Mesenchymal stem cell (in vitro differentiated cells and primary cell): ENCODE data around the gene ALKBH7.

ENCODE experiments used
- DNase-seq: peaks from one replicate; pipeline ENCODE4 v3.0.0-alpha.2; 2013
- H2AFZ ChIP-seq: one replicate; pipeline ENCODE4 v1.6.1; 2013; ENCODE audit warnings: low read depth, mild to moderate bottlenecking, control low read depth, inconsistent platforms, low read length, moderate library complexity
- H2AK5ac ChIP-seq: 2 replicates; pipeline ENCODE4 v1.6.1; 2013; ENCODE audit warnings: low read length, moderate library complexity, mild to moderate bottlenecking, inconsistent platforms; ENCODE audit not compliant: severe bottlenecking
- H2BK120ac ChIP-seq: one replicate; pipeline ENCODE4 v1.6.1; 2013; ENCODE audit warnings: low read depth, mild to moderate bottlenecking, inconsistent platforms, low read length, moderate library complexity
- H2BK12ac ChIP-seq, 2 experiments: one replicate each; pipeline ENCODE4 v1.6.1; 2013; ENCODE audit warnings: inconsistent platforms in 2 of 2, low read length in 2 of 2, mild to moderate bottlenecking in 2 of 2, moderate library complexity in 2 of 2, control low read depth in 1 of 2
- H2BK15ac ChIP-seq: one replicate; pipeline ENCODE4 v1.6.1; 2013; ENCODE audit warnings: mild to moderate bottlenecking, low read depth, inconsistent platforms; ENCODE audit not compliant: poor library complexity, severe bottlenecking
- H2BK5ac ChIP-seq: 2 replicates; pipeline ENCODE4 v1.6.1; 2013; ENCODE audit warnings: low read depth, mild to moderate bottlenecking, low read length, control low read depth, inconsistent platforms; ENCODE audit not compliant: poor library complexity, severe bottlenecking
- H3K14ac ChIP-seq, 2 experiments: one replicate each; pipeline ENCODE4 v1.6.1; 2013; ENCODE audit warnings: inconsistent platforms in 2 of 2, low read length in 2 of 2, control low read depth in 1 of 2, mild to moderate bottlenecking in 1 of 2, moderate library complexity in 1 of 2
- H3K18ac ChIP-seq, 2 experiments: one replicate each; pipeline ENCODE4 v1.6.1; 2013; ENCODE audit warnings: inconsistent platforms in 2 of 2, low read length in 2 of 2, control low read depth in 1 of 2, low read depth in 1 of 2, mild to moderate bottlenecking in 1 of 2
- H3K23ac ChIP-seq, 2 experiments: one replicate each; pipeline ENCODE4 v1.6.1; 2013; ENCODE audit warnings: inconsistent platforms in 2 of 2, low read length in 2 of 2, mild to moderate bottlenecking in 2 of 2, moderate library complexity in 2 of 2, control low read depth in 1 of 2
- H3K27ac ChIP-seq: 2 replicates; pipeline ENCODE4 v1.5.1; 2013; ENCODE audit warnings: mild to moderate bottlenecking, moderate library complexity, low read length, control low read depth, inconsistent platforms; ENCODE audit not compliant: poor library complexity, severe bottlenecking
- H3K27me3 ChIP-seq, 2 experiments: 2 replicates each; pipeline versions ENCODE4 v1.6.1 to v1.7.0; 2013; ENCODE audit warnings: low read length in 2 of 2, mild to moderate bottlenecking in 2 of 2, moderate library complexity in 2 of 2, control low read depth in 1 of 2, inconsistent platforms in 1 of 2; ENCODE audit not compliant: control insufficient read depth in 1 of 2, insufficient read depth in 1 of 2
- H3K36me3 ChIP-seq, 2 experiments: 2 replicates each; pipeline versions ENCODE4 v1.6.1 to v1.7.0; 2013; ENCODE audit warnings: low read length in 2 of 2, control low read depth in 1 of 2, inconsistent platforms in 1 of 2, low read depth in 1 of 2, mild to moderate bottlenecking in 1 of 2; ENCODE audit not compliant: insufficient read depth in 2 of 2, control insufficient read depth in 1 of 2
- H3K4ac ChIP-seq, 2 experiments: one replicate each; pipeline ENCODE4 v1.6.1; 2013; ENCODE audit warnings: inconsistent platforms in 2 of 2, low read length in 2 of 2, mild to moderate bottlenecking in 2 of 2, moderate library complexity in 2 of 2, control low read depth in 1 of 2, low read depth in 1 of 2
- H3K4me1 ChIP-seq: 2 replicates; pipeline ENCODE4 v1.6.1; 2013; ENCODE audit warnings: low read depth, low read length, control low read depth; ENCODE audit not compliant: control insufficient read depth, insufficient read depth
- H3K4me2 ChIP-seq: 2 replicates; pipeline ENCODE4 v1.6.1; 2013; ENCODE audit warnings: low read length, mild to moderate bottlenecking, inconsistent platforms; ENCODE audit not compliant: poor library complexity, severe bottlenecking
- H3K4me3 ChIP-seq, 2 experiments: 2 replicates each; pipeline versions ENCODE4 v1.5.1 to v1.7.0; 2013; ENCODE audit warnings: low read length in 2 of 2, mild to moderate bottlenecking in 2 of 2, control low read depth in 1 of 2, low read depth in 1 of 2; ENCODE audit not compliant: insufficient read depth in 1 of 2
- H3K79me1 ChIP-seq: replicated peaks from 2 replicates; pipeline ENCODE4 v1.6.1; 2013; ENCODE audit warnings: mild to moderate bottlenecking, control low read depth, low read length, inconsistent platforms; ENCODE audit not compliant: poor library complexity, severe bottlenecking
- H3K9ac ChIP-seq: 2 replicates; pipeline ENCODE4 v1.7.0; 2013; ENCODE audit warnings: mild to moderate bottlenecking, low read length, moderate library complexity
- H3K9me3 ChIP-seq: 2 replicates; pipeline ENCODE4 v1.7.0; 2013; ENCODE audit warnings: mild to moderate bottlenecking, low read length; ENCODE audit not compliant: control insufficient read depth
- H4K8ac ChIP-seq: one replicate; pipeline ENCODE4 v1.6.1; 2013; ENCODE audit warnings: inconsistent platforms, mild to moderate bottlenecking, low read length, moderate library complexity
- H4K91ac ChIP-seq: one replicate; pipeline ENCODE4 v1.6.1; 2013; ENCODE audit warnings: mild to moderate bottlenecking, low read length, inconsistent platforms
- WGBS: methylation state at CpG from one replicate; pipeline ENCODE4 v1.1.7; 2013; ENCODE audit warnings: mixed read lengths; 5-methylcytosine and 5-hydroxymethylcytosine counted together

The ALKBH7 gene

DNA sequence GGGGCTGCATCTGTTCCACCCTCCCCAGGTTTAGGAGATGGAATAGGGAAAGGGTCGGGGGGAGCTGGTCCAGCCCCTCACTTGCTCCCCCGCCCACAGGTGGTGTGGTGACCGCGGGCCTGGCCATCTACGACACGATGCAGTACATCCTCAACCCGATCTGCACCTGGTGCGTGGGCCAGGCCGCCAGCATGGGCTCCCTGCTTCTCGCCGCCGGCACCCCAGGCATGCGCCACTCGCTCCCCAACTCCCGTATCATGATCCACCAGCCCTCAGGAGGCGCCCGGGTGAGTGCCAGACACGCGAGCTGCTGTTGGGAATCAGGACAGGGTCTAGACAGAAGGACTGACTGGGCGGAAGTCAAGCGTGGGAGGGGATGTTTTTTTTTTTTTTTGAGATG, 8.2 kb upstream of the ALKBH7 start:
- Histone ChIP-seq H3K36me3 (peaks cover 50 to 55% of the 10 kb centered on the region in 2 experiments), H3K4me1 (peaks cover 5% of the 10 kb centered on the region), H3K4me3 (no peak overlapping the region), H2BK15ac (no peak overlapping the region), H3K9me3 (no peaks in the 10 kb centered on the region), H3K27ac (no peak overlapping the region), H3K27me3 (no peaks in the 10 kb centered on the region), H3K79me1 (peaks cover 22% of the 10 kb centered on the region), H4K91ac (peak overlapping the region; percentile 67), H2AFZ (no peak overlapping the region), H3K4ac (no peak overlapping the region), H3K23ac (no peak overlapping the region), H4K8ac (peak overlapping the region; percentile 75), H2BK5ac (no peak overlapping the region), H3K9ac (no peak overlapping the region), H2BK120ac (no peak overlapping the region), H3K18ac (no peak overlapping the region), H3K4me2 (no peak overlapping the region), H3K14ac (no peak overlapping the region), H2BK12ac (no peak overlapping the region), H2AK5ac (no peak overlapping the region)
- no peak for DNase-seq
- 98% methylated on average over 21 of the region's 21 CpGs for WGBS

GRCh38 chr19:6373096-6373812, 660 bp downstream of the ALKBH7 start:
- peak overlapping the region; percentile 89 to 100 for H3K4me3 ChIP-seq
- peak overlapping the region; percentile 95 for H2BK5ac ChIP-seq
- peak; percentile 97 for DNase-seq
- peak overlapping the region; percentile 74 for H4K91ac ChIP-seq
- peak overlapping the region in 1 of 2 experiments; percentile 54 for H2BK12ac ChIP-seq
- H3K4ac ChIP-seq, result peak overlapping the region in 1 of 2 experiments; percentile 98
- H3K9me3 ChIP-seq, result no peaks in the 10 kb centered on the region
- peak overlapping the region in 1 of 2 experiments; percentile 14 for H3K14ac ChIP-seq
- peak overlapping the region; percentile 89 for H3K27ac ChIP-seq
- H3K18ac ChIP-seq, result peak overlapping the region; percentile 97 to 98
- H2BK15ac ChIP-seq, result peak overlapping the region; percentile 99
- H3K36me3 ChIP-seq, result peaks cover 11 to 36% of the 10 kb centered on the region in 2 experiments
- peaks cover 31% of the 10 kb centered on the region for H3K4me1 ChIP-seq
- H3K23ac ChIP-seq, result peak overlapping the region in 1 of 2 experiments; percentile 27
- H2BK120ac ChIP-seq, result peak overlapping the region; percentile 64
- H4K8ac ChIP-seq, result peak overlapping the region; percentile 93
- WGBS, result 2% methylated on average over 45 of the region's 53 CpGs
- no peaks in the 10 kb centered on the region for H3K27me3 ChIP-seq
- H2AFZ ChIP-seq, result no peak overlapping the region
- peak overlapping the region; percentile 84 for H2AK5ac ChIP-seq
- peak overlapping the region; percentile 81 for H3K4me2 ChIP-seq
- H3K9ac ChIP-seq, result peak overlapping the region; percentile 88
- H3K79me1 ChIP-seq, result peaks cover 7% of the 10 kb centered on the region

GRCh38 chr19:6373813-6374108, 1.2 kb downstream of the ALKBH7 start:
- H2AK5ac ChIP-seq, result peak overlapping the region; percentile 84
- H3K14ac ChIP-seq, result peak overlapping the region in 1 of 2 experiments; percentile 14
- no peak overlapping the region for H2BK5ac ChIP-seq
- peak overlapping the region in 1 of 2 experiments; percentile 54 for H2BK12ac ChIP-seq
- peak overlapping the region in 1 of 2 experiments; percentile 9 for H3K4ac ChIP-seq
- H3K18ac ChIP-seq, result peak overlapping the region; percentile 17 to 75
- peaks cover 7% of the 10 kb centered on the region for H3K79me1 ChIP-seq
- H3K27ac ChIP-seq, result peak overlapping the region; percentile 63
- peak overlapping the region; percentile 74 for H4K91ac ChIP-seq
- no peaks in the 10 kb centered on the region for H3K9me3 ChIP-seq
- 35% methylated on average over 5 of the region's 5 CpGs for WGBS
- H3K9ac ChIP-seq, result peak overlapping the region; percentile 65
- H3K4me3 ChIP-seq, result peak overlapping the region; percentile 53 to 71
- H3K4me2 ChIP-seq, result peak overlapping the region; percentile 81
- peaks cover 36% of the 10 kb centered on the region for H3K4me1 ChIP-seq
- peak overlapping the region; percentile 82 for H4K8ac ChIP-seq
- H3K36me3 ChIP-seq, result peaks cover 10 to 35% of the 10 kb centered on the region in 2 experiments
- no peak for DNase-seq
- no peak overlapping the region for H2AFZ ChIP-seq
- H3K27me3 ChIP-seq, result no peaks in the 10 kb centered on the region
- peak overlapping the region in 1 of 2 experiments; percentile 27 for H3K23ac ChIP-seq
- no peak overlapping the region for H2BK120ac ChIP-seq
- H2BK15ac ChIP-seq, result peak overlapping the region; percentile 13

DNA sequence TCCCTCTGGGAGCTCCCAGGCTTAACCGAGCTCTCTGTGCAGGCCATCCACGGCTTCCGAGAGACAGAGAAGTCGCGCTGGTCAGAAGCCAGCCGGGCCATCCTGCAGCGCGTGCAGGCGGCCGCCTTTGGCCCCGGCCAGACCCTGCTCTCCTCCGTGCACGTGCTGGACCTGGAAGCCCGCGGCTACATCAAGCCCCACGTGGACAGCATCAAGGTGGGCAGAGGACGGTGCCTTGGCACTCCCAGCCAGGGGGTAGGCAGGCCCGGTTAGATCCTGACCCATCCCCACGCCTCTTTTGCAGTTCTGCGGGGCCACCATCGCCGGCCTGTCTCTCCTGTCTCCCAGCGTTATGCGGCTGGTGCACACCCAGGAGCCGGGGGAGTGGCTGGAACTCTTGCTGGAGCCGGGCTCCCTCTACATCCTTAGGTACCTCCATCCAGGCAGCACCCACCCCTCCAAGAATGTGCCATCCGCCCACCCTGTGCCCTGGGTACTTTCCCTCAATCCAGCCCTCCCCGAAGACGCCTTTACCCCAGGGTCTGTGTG, 1.6 kb downstream of the ALKBH7 start:
- no peak overlapping the region for H2BK15ac ChIP-seq
- peak overlapping the region; percentile 37 for H2AK5ac ChIP-seq
- H3K14ac ChIP-seq, result no peak overlapping the region
- H3K4me1 ChIP-seq, result peaks cover 36% of the 10 kb centered on the region
- H3K36me3 ChIP-seq, result peaks cover 12 to 37% of the 10 kb centered on the region in 2 experiments
- H3K79me1 ChIP-seq, result peaks cover 7% of the 10 kb centered on the region
- DNase-seq, result no peak
- no peak overlapping the region for H3K23ac ChIP-seq
- H3K18ac ChIP-seq, result no peak overlapping the region
- WGBS, result 92% methylated on average over 27 of the region's 29 CpGs
- peak overlapping the region; percentile 41 for H4K91ac ChIP-seq
- H3K27ac ChIP-seq, result no peak overlapping the region
- no peak overlapping the region for H3K4ac ChIP-seq
- H3K27me3 ChIP-seq, result no peaks in the 10 kb centered on the region
- peak overlapping the region; percentile 65 for H3K9ac ChIP-seq
- peak overlapping the region in 1 of 2 experiments; percentile 71 for H3K4me3 ChIP-seq
- peak overlapping the region; percentile 22 for H2BK120ac ChIP-seq
- H3K4me2 ChIP-seq, result peak overlapping the region; percentile 81
- H4K8ac ChIP-seq, result peak overlapping the region; percentile 60
- peak overlapping the region in 1 of 2 experiments; percentile 40 for H2BK12ac ChIP-seq
- no peak overlapping the region for H2BK5ac ChIP-seq
- no peak overlapping the region for H2AFZ ChIP-seq
- H3K9me3 ChIP-seq, result no peaks in the 10 kb centered on the region
